Karpas-422 (cell line): ENCODE results near the gene AK2. TPM values are rescaled to one million over a fixed set of nuclear protein-coding genes. Genes with fewer than 3 reads are reported as not detected.
A peak's percentile ranks its signal among the peaks of the same experiment; 100 is the strongest.

Experiments used
- DNase-seq: peaks from one replicate; pipeline ENCODE4 v3.0.0-alpha.2; 2015
- H2AFZ ChIP-seq: fragments of 200-600 bp; sonication (generic); 2 replicates; pipeline ENCODE4 v1.6.1; 2014; ENCODE audit warnings: antibody characterized with exemption, low read length, mixed read lengths
- H3K27ac ChIP-seq: fragments of 200-600 bp; sonication (generic); 2 replicates; pipeline ENCODE4 v1.5.1; 2014; ENCODE audit warnings: mild to moderate bottlenecking, low read length, moderate library complexity
- H3K27me3 ChIP-seq: fragments of 200-600 bp; sonication (generic); 2 replicates; pipeline ENCODE4 v1.6.1; 2014; ENCODE audit warnings: low read length, mixed read lengths
- H3K36me3 ChIP-seq: fragments of 200-600 bp; sonication (generic); 2 replicates; pipeline ENCODE4 v1.6.1; 2014; ENCODE audit warnings: low read length, mixed read lengths; ENCODE audit not compliant: insufficient read depth
- H3K4me1 ChIP-seq: fragments of 200-600 bp; sonication (generic); 2 replicates; pipeline ENCODE4 v1.6.1; 2014; ENCODE audit warnings: mild to moderate bottlenecking, low read length, mixed read lengths
- H3K4me2 ChIP-seq: fragments of 200-600 bp; sonication (generic); 2 replicates; pipeline ENCODE4 v1.6.1; 2014; ENCODE audit warnings: low read length, low read depth, mild to moderate bottlenecking; ENCODE audit not compliant: poor library complexity, severe bottlenecking
- H3K4me3 ChIP-seq: fragments of 200-600 bp; sonication (generic); 2 replicates; pipeline ENCODE4 v1.5.1; 2014; ENCODE audit warnings: mild to moderate bottlenecking, antibody characterized with exemption, low read length, mixed read lengths
- H3K79me2 ChIP-seq: fragments of 200-600 bp; sonication (generic); 2 replicates; pipeline ENCODE4 v1.6.1; 2014; ENCODE audit warnings: mild to moderate bottlenecking, low read length, mixed read lengths
- H3K9ac ChIP-seq: fragments of 200-600 bp; sonication (generic); 2 replicates; pipeline ENCODE4 v1.6.0; 2014; ENCODE audit warnings: low read length
- H3K9me2 ChIP-seq: fragments of 200-600 bp; sonication (generic), shearing (Covaris generic); replicated peaks from 2 replicates; pipeline ENCODE4 v1.6.0; 2014; ENCODE audit warnings: mild to moderate bottlenecking, low read length, moderate library complexity; ENCODE audit not compliant: insufficient read depth
- H3K9me3 ChIP-seq: fragments of 300-700, 200-600 bp; sonication (generic); 2 replicates; pipeline ENCODE4 v1.6.1; 2014; ENCODE audit warnings: low read length, mixed read lengths
- H4K20me1 ChIP-seq: fragments of 200-600 bp; sonication (generic); 2 replicates; pipeline ENCODE4 v1.6.1; 2014; ENCODE audit warnings: mild to moderate bottlenecking, antibody characterized with exemption, low read length, low read depth; ENCODE audit not compliant: insufficient read depth
- total RNA-seq: library from RNA; depleted of rRNA; stranded (reverse); fragments of >200 nt; shearing (Covaris generic); gene quantifications from 2 replicates; pipeline ENCODE4 v1.2.3, GENCODE V29; 2014; ENCODE audit warnings: low replicate concordance

Gene AK2
- total RNA-seq, 1 experiment from 2014 or later, result 145 TPM

DNA sequence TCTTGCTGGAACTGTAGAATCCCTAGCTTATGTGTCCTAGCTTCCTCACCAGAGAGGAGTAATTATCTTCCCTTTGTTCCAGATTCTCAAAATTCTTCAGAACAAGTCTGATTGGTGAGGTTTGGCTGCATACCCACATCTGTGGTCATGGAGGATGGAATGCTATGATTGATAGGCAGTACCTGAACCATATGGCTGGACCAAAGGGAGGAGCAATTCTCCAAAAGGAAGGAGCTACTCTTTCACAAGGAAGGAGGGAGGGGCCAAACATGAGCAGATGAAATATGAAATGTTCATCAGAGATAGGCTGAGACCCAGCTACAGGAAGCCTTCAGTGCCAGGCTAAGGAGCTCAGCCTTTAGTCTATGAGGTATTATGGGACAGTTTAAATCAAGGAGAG, 67.1 kb downstream of the AK2 start:
- H3K4me2 ChIP-seq, result no peak overlapping the region
- no peak overlapping the region for H3K27ac ChIP-seq
- DNase-seq, result no peak
- H3K79me2 ChIP-seq, result no peaks in the 10 kb centered on the region
- no peaks in the 10 kb centered on the region for H4K20me1 ChIP-seq
- no peaks in the 10 kb centered on the region for H3K27me3 ChIP-seq
- no peaks in the 10 kb centered on the region for H3K36me3 ChIP-seq
- no peak overlapping the region for H3K9ac ChIP-seq
- H3K9me2 ChIP-seq, result no peaks in the 10 kb centered on the region
- no peaks in the 10 kb centered on the region for H3K9me3 ChIP-seq
- H3K4me1 ChIP-seq, result peaks cover 7% of the 10 kb centered on the region
- no peak overlapping the region for H2AFZ ChIP-seq
- H3K4me3 ChIP-seq, result no peak overlapping the region

DNA sequence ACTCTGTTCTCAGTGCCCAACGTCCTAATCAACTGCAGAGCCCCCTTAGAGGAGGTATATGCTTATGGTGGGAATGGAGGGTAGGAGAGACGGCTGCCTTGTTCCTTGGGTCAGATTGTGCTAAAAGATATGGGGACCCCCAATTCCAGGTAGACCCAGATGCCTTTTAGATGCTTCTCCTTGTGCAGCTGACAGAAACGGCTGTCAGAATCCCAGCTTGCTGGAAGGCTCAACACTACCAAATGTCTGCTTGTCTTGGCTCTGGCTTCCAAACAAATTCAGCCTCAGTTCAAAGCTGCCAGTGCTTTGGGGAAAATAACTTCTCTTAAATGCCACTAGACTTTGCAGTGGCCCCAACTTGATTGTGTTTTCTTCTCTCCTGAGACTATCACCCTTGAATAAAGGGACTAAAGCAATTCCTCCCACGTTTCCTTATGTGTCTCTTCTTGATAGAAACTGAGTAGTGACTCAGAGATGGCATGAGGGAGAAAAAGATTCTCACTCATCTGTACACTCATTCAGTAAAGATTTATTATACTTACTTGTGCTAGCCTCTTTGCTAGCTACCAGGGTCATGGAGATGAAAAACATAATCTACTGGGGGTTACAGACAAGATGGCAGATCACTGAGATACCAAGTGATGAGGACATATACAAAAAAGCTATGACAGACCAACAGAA, 68.7 kb downstream of the AK2 start:
- peaks cover 8% of the 10 kb centered on the region for H4K20me1 ChIP-seq
- H3K9me3 ChIP-seq, result no peaks in the 10 kb centered on the region
- peaks cover 7% of the 10 kb centered on the region for H3K4me1 ChIP-seq
- H3K27ac ChIP-seq, result no peak overlapping the region
- no peaks in the 10 kb centered on the region for H3K36me3 ChIP-seq
- no peaks in the 10 kb centered on the region for H3K27me3 ChIP-seq
- no peak overlapping the region for H3K4me2 ChIP-seq
- peak overlapping the region; percentile 5; the same call in 1 of the 2 replicates for H2AFZ ChIP-seq
- DNase-seq, result no peak
- peaks cover 11% of the 10 kb centered on the region for H3K79me2 ChIP-seq
- H3K4me3 ChIP-seq, result no peak overlapping the region
- no peaks in the 10 kb centered on the region for H3K9me2 ChIP-seq
- H3K9ac ChIP-seq, result no peak overlapping the region

DNA sequence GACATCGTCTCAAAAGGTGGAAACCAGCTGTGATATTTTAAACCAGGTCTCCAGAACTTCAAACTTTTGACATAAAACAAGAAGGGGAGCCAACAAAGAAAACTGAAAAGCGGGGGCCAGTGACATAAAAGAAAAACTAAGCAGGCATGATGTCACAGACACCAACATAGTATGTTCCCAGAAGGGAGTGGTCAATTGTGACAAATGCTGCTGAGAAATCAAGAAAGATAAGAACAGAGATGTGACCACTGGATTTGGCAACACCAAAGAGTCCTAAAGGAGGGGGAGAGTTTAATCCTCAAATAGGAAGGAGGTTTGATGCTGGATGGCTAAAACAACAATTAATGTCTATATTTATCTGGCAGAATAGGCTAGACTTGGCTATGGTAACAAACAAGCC, 69.8 kb downstream of the AK2 start:
- Histone ChIP-seq H2AFZ (no peak overlapping the region), H4K20me1 (peaks cover 18% of the 10 kb centered on the region), H3K4me2 (no peak overlapping the region), H3K4me3 (no peak overlapping the region), H3K4me1 (peaks cover 10% of the 10 kb centered on the region), H3K9ac (no peak overlapping the region), H3K9me2 (no peaks in the 10 kb centered on the region), H3K27ac (no peak overlapping the region), H3K27me3 (no peaks in the 10 kb centered on the region), H3K79me2 (peaks cover 22% of the 10 kb centered on the region), H3K36me3 (peaks cover 5% of the 10 kb centered on the region; the same call in 1 of the 2 replicates), H3K9me3 (no peaks in the 10 kb centered on the region)
- no peak for DNase-seq

- Histone ChIP-seq H4K20me1 (peaks cover 21% of the 10 kb centered on the region), H3K36me3 (peaks cover 5% of the 10 kb centered on the region; the same call in 1 of the 2 replicates), H3K9ac (peak overlapping the region; percentile 58), H3K4me2 (peak overlapping the region; percentile 72), H3K4me3 (peak overlapping the region; percentile 65), H3K79me2 (peaks cover 37% of the 10 kb centered on the region), H3K27ac (0 out of 2 replicates have a peak overlapping the region, but pooled peaks have one; percentile 6), H3K4me1 (peaks cover 23% of the 10 kb centered on the region), H3K9me2 (no peaks in the 10 kb centered on the region), H2AFZ (0 out of 2 replicates have a peak overlapping the region, but pooled peaks have one; percentile 67), H3K27me3 (no peaks in the 10 kb centered on the region), H3K9me3 (no peaks in the 10 kb centered on the region)
- DNase-seq, result no peak
Measured at GRCh38 chr1:32965251-32965747, 71.4 kb downstream of the AK2 start.

GRCh38 chr1:32964461-32965250, 72.0 kb downstream of the AK2 start, which contains the start of gene RNF19B:
TSS of gene RNF19B (minus strand) at chr1:32964809. CDS start at chr1:32964685, 124 bp downstream.
- Histone ChIP-seq H4K20me1 (peaks cover 21% of the 10 kb centered on the region), H3K9ac (peak within 1 kb of the TSS; percentile 92), H3K79me2 (peaks cover 44% of the 10 kb centered on the region), H3K4me3 (peak within 1 kb of the TSS; percentile 88), H3K27ac (peak within 1 kb of the TSS; percentile 99), H3K27me3 (no peaks in the 10 kb centered on the region), H3K36me3 (peaks cover 5% of the 10 kb centered on the region; the same call in 1 of the 2 replicates), H3K9me2 (no peaks in the 10 kb centered on the region), H3K9me3 (no peaks in the 10 kb centered on the region), H2AFZ (0 out of 2 replicates have a peak within 1 kb of the TSS, but pooled peaks have one; percentile 67), H3K4me2 (peak within 1 kb of the TSS; percentile 82), H3K4me1 (peaks cover 30% of the 10 kb centered on the region)
- peak; percentile 98 for DNase-seq

GRCh38 chr1:32963746-32964460, 72.8 kb downstream of the AK2 start:
- H3K27me3 ChIP-seq, result no peaks in the 10 kb centered on the region
- H3K4me1 ChIP-seq, result peaks cover 37% of the 10 kb centered on the region
- no peaks in the 10 kb centered on the region for H3K9me2 ChIP-seq
- H4K20me1 ChIP-seq, result peaks cover 21% of the 10 kb centered on the region
- H3K9ac ChIP-seq, result peak overlapping the region; percentile 92
- H3K9me3 ChIP-seq, result no peaks in the 10 kb centered on the region
- H3K4me2 ChIP-seq, result peak overlapping the region; percentile 82
- DNase-seq, result peak; percentile 83
- H3K4me3 ChIP-seq, result peak overlapping the region; percentile 88
- H3K27ac ChIP-seq, result peak overlapping the region; percentile 99
- peaks cover 51% of the 10 kb centered on the region for H3K79me2 ChIP-seq
- H3K36me3 ChIP-seq, result peaks cover 11% of the 10 kb centered on the region
- H2AFZ ChIP-seq, result no peak overlapping the region

DNA sequence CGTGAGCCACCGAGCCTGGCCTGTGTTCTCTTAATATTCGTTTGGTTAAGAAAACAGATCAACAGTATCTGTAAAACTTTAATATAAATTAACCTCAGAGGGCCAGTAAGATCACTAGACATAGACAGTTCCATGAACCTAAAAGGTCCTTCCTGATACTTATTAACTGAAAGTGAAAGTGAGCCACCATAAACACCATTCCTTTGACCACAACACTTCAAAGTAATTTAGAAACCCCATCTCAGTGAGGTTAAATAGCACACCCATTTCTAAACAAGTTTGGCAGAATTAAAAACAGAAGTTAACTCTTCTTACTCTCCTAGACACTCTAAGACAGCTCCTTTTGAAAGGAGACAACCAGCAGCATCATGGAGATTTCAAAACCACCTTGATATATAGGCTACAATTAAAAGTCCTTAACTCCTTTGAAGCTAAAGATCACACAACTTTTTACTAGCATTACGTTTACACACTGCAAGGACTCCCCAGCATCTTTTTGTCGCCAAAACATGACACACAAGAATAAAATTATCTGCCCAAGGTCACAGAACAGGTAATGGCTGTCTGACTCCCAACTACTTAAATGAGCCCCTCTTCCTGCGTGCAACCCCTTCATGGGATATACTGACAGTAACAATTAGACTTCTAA, 74.3 kb downstream of the AK2 start:
- H3K4me3 ChIP-seq, result peak overlapping the region; percentile 88
- peaks cover 21% of the 10 kb centered on the region for H4K20me1 ChIP-seq
- peak; percentile 60 for DNase-seq

More for the DNA sequence above, 74.3 kb downstream of the AK2 start:
- Histone ChIP-seq H3K36me3 (peaks cover 21% of the 10 kb centered on the region), H3K4me2 (peak overlapping the region; percentile 82), H3K79me2 (peaks cover 66% of the 10 kb centered on the region), H3K9ac (peak overlapping the region; percentile 92), H3K4me1 (peaks cover 52% of the 10 kb centered on the region), H3K9me2 (no peaks in the 10 kb centered on the region), H3K27me3 (no peaks in the 10 kb centered on the region), H2AFZ (no peak overlapping the region), H3K9me3 (no peaks in the 10 kb centered on the region), H3K27ac (peak overlapping the region; percentile 99)
